ENCODE data around the gene ARMC3. TPM values are rescaled to one million over a fixed set of nuclear protein-coding genes. Genes with fewer than 3 reads are reported as not detected.
A peak's percentile ranks its signal among the peaks of the same experiment; 100 is the strongest.
"Not testable (repeated sequence)": the region's sequence is repeated elsewhere in the genome, so short reads cannot be mapped to it uniquely, and the experiment has no call there.

ARMC3 gene
- total and polyA plus RNA-seq, 9 donors = 1.6 to 39.8 (median 3.0) TPM; not detected in 4

- WGBS, 3 donors = 34 to 36% (median 36%) methylated on average over 11 of the region's 11 CpGs
- no peaks in the 10 kb centered on the region for H3K36me3 ChIP-seq
- TF ChIP-seq CTCF (IDR thresholded peaks at IDR 0.05) (no peak), EP300 (IDR thresholded peaks at IDR 0.05) (no peak), POLR2A (IDR thresholded peaks at IDR 0.05) (no peak)
- no peak overlapping the region for H3K27ac ChIP-seq
- DNase-seq = peak; percentile 40 to 68 (median 42)
- H3K4me3 ChIP-seq = no peak overlapping the region
- intact Hi-C loops (cut with DNase I) = no loop called here
- H3K9me3 ChIP-seq = no peaks in the 10 kb centered on the region
- peaks cover 2% of the 10 kb centered on the region for H3K4me1 ChIP-seq (ENCODE audit: insufficient read depth)
- H3K27me3 ChIP-seq = no peaks in the 10 kb centered on the region
Measured at GRCh38 chr10:23065181-23065948, 137.5 kb downstream of the ARMC3 start.

- no peak for DNase-seq
- Histone ChIP-seq H3K9me3 (no peaks in the 10 kb centered on the region), H3K27ac (no peak overlapping the region), H3K36me3 (no peaks in the 10 kb centered on the region), H3K27me3 (no peaks in the 10 kb centered on the region), H3K4me1 (ENCODE audit: insufficient read depth) (peaks cover 2% of the 10 kb centered on the region), H3K4me3 (no peak overlapping the region)
- intact Hi-C loops (cut with DNase I) = no loop called here
- WGBS, 3 donors = 93 to 95% (median 95%) methylated on average over 12 of the region's 12 CpGs
- no peak for TF ChIP-seq CTCF (IDR thresholded peaks at IDR 0.05)
- TF ChIP-seq EP300 (IDR thresholded peaks at IDR 0.05) = no peak
- TF ChIP-seq POLR2A (IDR thresholded peaks at IDR 0.05) = no peak
Measured at GRCh38 chr10:23067337-23067736, 139.5 kb downstream of the ARMC3 start.

GRCh38 chr10:23067939-23068775, 140.3 kb downstream of the ARMC3 start:
- TF ChIP-seq POLR2A (IDR thresholded peaks at IDR 0.05) = no peak
- no peak for TF ChIP-seq CTCF (IDR thresholded peaks at IDR 0.05)
- no peak for TF ChIP-seq EP300 (IDR thresholded peaks at IDR 0.05)
- intact Hi-C loops (cut with DNase I) = no loop called here
- WGBS, 3 donors = 61 to 62% (median 61%) methylated on average over 16 of the region's 16 CpGs
- Histone ChIP-seq H3K36me3 (no peaks in the 10 kb centered on the region), H3K4me1 (ENCODE audit: insufficient read depth) (peaks cover under 1% of the 10 kb centered on the region), H3K27ac (no peak overlapping the region), H3K4me3 (no peak overlapping the region), H3K9me3 (no peaks in the 10 kb centered on the region), H3K27me3 (no peaks in the 10 kb centered on the region)
- peak in 4 of 5 donors; percentile 36 to 68 (median 50) for DNase-seq

GRCh38 chr10:23069019-23069815, 141.4 kb downstream of the ARMC3 start:
- WGBS, 3 donors = 69 to 75% (median 73%) methylated on average over 10 of the region's 10 CpGs
- intact Hi-C loops (cut with DNase I) = no loop called here

GRCh38 chr10:23070092-23070912, 142.4 kb downstream of the ARMC3 start:
- H3K4me1 ChIP-seq (ENCODE audit: insufficient read depth); H3K36me3 ChIP-seq; H3K27me3 ChIP-seq; H3K27ac ChIP-seq; H3K9me3 ChIP-seq; H3K4me3 ChIP-seq; intact Hi-C loops (cut with DNase I); DNase-seq: not testable (repeated sequence)
- 87 to 90% (median 87%) methylated on average over 12 of the region's 12 CpGs for WGBS, 3 donors

More at GRCh38 chr10:23069019-23069815, 141.4 kb downstream of the ARMC3 start:
- H3K4me3 ChIP-seq = no peak overlapping the region
- TF ChIP-seq POLR2A (IDR thresholded peaks at IDR 0.05) (no peak), CTCF (IDR thresholded peaks at IDR 0.05) (no peak), EP300 (IDR thresholded peaks at IDR 0.05) (no peak)
- no peak overlapping the region for H3K27ac ChIP-seq
- no peak for DNase-seq
- H3K36me3 ChIP-seq = no peaks in the 10 kb centered on the region
- H3K9me3 ChIP-seq = no peaks in the 10 kb centered on the region
- no peaks in the 10 kb centered on the region for H3K27me3 ChIP-seq
- no peaks in the 10 kb centered on the region for H3K4me1 ChIP-seq (ENCODE audit: insufficient read depth)

Data from ovary (tissue), 9 donors.